ENCODE data around the gene USP54.

Gene USP54

DNA sequence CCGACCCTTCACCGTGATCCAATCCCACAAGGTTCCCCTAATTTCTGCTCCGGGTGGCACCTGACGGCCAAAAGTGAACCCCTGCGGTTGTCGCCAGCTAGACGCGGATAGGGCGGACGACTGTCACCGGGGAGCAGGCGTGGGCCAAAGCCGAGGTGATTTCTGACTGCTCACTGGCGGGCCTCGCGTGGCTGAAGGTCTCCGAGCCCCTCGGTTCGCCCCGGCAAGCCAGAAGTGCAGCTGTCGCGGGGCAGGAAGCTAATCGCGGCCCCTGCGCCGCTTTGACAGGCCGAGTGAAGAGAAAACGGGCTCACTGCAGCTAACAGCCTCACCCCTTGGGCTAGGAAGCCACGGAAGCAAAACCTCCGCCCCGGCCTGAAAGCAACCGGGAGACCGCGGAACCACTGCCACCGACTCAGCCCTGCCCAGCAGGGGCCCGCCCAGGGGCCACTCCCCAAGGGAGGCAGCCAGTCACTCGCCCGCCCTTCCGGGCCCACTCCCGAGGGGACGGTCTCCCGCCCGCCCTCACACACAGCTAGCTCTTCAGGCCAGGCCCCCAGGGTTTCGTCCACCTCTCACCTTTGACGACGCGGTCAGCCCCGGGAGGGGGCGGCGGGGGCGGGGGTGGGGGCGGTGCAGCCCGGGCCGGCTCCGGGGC, 95.8 kb downstream of the USP54 start:
- H3K79me2 ChIP-seq (ENCODE audit: control insufficient read depth, low read length), result peaks cover 57% of the 10 kb centered on the region

DNA sequence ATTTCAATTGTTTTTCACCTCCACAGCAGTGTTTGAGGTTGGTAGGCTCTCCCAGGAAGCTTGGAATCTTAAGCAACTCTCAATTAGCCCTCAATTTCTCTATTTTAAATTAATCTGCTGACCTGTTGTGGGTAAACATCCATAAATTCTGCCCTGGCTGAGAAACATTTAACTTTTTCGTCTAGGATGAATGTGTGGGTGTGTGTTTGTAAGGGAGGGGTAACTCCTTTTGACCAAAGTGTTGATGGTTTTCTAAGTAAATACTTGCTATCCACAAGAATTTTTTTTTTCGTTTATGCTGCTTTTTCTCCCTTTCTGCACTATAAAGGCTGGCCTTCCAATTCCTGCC, 96.3 kb downstream of the USP54 start:
- Histone ChIP-seq H3F3A (ENCODE audit: control insufficient read depth, insufficient read depth) (no peaks in the 10 kb centered on the region; the same call in 1 of the 2 replicates), H3K79me2 (ENCODE audit: control insufficient read depth, low read length) (peaks cover 62% of the 10 kb centered on the region), H3K27me3 (ENCODE audit: control insufficient read depth, low read length) (no peaks in the 10 kb centered on the region), H3K9me3 (ENCODE audit: control insufficient read depth, insufficient read depth, low read length) (no peaks in the 10 kb centered on the region), H3K27ac (ENCODE audit: low read depth, low read length) (peak overlapping the region; percentile 70), H4K20me1 (ENCODE audit: control insufficient read depth, insufficient read depth, low read depth, low read length) (peaks cover 9% of the 10 kb centered on the region), H3K4me1 (ENCODE audit: control insufficient read depth, low read length) (peaks cover 32% of the 10 kb centered on the region), H3K36me3 (ENCODE audit: control insufficient read depth, low read length) (peaks cover 18% of the 10 kb centered on the region), H3K9me2 (replicated peaks; ENCODE audit: control insufficient read depth, low read length) (no peaks in the 10 kb centered on the region), H3K4me2 (ENCODE audit: low read length) (peak overlapping the region; percentile 65), H3K4me3 (ENCODE audit: low read length) (peak overlapping the region; percentile 80)
- TF ChIP-seq EZH2phosphoT487 (IDR thresholded peaks at IDR 0.05; ENCODE audit: borderline replicate concordance, low read length), result no peak
- TF ChIP-seq, protein P1, sequence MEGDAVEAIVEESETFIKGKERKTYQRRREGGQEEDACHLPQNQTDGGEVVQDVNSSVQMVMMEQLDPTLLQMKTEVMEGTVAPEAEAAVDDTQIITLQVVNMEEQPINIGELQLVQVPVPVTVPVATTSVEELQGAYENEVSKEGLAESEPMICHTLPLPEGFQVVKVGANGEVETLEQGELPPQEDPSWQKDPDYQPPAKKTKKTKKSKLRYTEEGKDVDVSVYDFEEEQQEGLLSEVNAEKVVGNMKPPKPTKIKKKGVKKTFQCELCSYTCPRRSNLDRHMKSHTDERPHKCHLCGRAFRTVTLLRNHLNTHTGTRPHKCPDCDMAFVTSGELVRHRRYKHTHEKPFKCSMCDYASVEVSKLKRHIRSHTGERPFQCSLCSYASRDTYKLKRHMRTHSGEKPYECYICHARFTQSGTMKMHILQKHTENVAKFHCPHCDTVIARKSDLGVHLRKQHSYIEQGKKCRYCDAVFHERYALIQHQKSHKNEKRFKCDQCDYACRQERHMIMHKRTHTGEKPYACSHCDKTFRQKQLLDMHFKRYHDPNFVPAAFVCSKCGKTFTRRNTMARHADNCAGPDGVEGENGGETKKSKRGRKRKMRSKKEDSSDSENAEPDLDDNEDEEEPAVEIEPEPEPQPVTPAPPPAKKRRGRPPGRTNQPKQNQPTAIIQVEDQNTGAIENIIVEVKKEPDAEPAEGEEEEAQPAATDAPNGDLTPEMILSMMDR (IDR thresholded peaks at IDR 0.05; ENCODE audit: low read depth, low read length, poor library complexity, severe bottlenecking), result no peak

More for the DNA sequence above, 95.8 kb downstream of the USP54 start:
- H3F3A ChIP-seq (ENCODE audit: control insufficient read depth, insufficient read depth), result no peaks in the 10 kb centered on the region; the same call in 1 of the 2 replicates
- peaks cover 6% of the 10 kb centered on the region; the same call in 1 of the 2 replicates for H4K20me1 ChIP-seq (ENCODE audit: control insufficient read depth, insufficient read depth, low read depth, low read length)
- peaks cover 14% of the 10 kb centered on the region for H3K36me3 ChIP-seq (ENCODE audit: control insufficient read depth, low read length)
- no peak for TF ChIP-seq EZH2phosphoT487 (IDR thresholded peaks at IDR 0.05; ENCODE audit: borderline replicate concordance, low read length)
- TF ChIP-seq, protein P1 (IDR thresholded peaks at IDR 0.05; ENCODE audit: low read depth, low read length, poor library complexity, severe bottlenecking), result no peak
- H3K9me2 ChIP-seq (replicated peaks; ENCODE audit: control insufficient read depth, low read length), result no peaks in the 10 kb centered on the region
- no peaks in the 10 kb centered on the region for H3K9me3 ChIP-seq (ENCODE audit: control insufficient read depth, insufficient read depth, low read length)
- peak overlapping the region; percentile 80 for H3K4me3 ChIP-seq (ENCODE audit: low read length)
- peak overlapping the region; percentile 70 for H3K27ac ChIP-seq (ENCODE audit: low read depth, low read length)
- no peaks in the 10 kb centered on the region for H3K27me3 ChIP-seq (ENCODE audit: control insufficient read depth, low read length)
- peak overlapping the region; percentile 65 for H3K4me2 ChIP-seq (ENCODE audit: low read length)
- peaks cover 32% of the 10 kb centered on the region for H3K4me1 ChIP-seq (ENCODE audit: control insufficient read depth, low read length)

GRCh38 chr10:73494213-73494612, 96.9 kb downstream of the USP54 start:
- no peak for TF ChIP-seq EZH2phosphoT487 (IDR thresholded peaks at IDR 0.05; ENCODE audit: borderline replicate concordance, low read length)
- TF ChIP-seq, protein P1 (IDR thresholded peaks at IDR 0.05; ENCODE audit: low read depth, low read length, poor library complexity, severe bottlenecking), result no peak
- Histone ChIP-seq H3K27ac (ENCODE audit: low read depth, low read length) (no peak overlapping the region), H3K4me1 (ENCODE audit: control insufficient read depth, low read length) (peaks cover 32% of the 10 kb centered on the region), H3K36me3 (ENCODE audit: control insufficient read depth, low read length) (peaks cover 23% of the 10 kb centered on the region), H4K20me1 (ENCODE audit: control insufficient read depth, insufficient read depth, low read depth, low read length) (peaks cover 11% of the 10 kb centered on the region), H3K4me2 (ENCODE audit: low read length) (peak overlapping the region; percentile 65), H3K27me3 (ENCODE audit: control insufficient read depth, low read length) (no peaks in the 10 kb centered on the region), H3F3A (ENCODE audit: control insufficient read depth, insufficient read depth) (no peaks in the 10 kb centered on the region; the same call in 1 of the 2 replicates), H3K9me2 (replicated peaks; ENCODE audit: control insufficient read depth, low read length) (no peaks in the 10 kb centered on the region), H3K4me3 (ENCODE audit: low read length) (peak overlapping the region; percentile 80), H3K79me2 (ENCODE audit: control insufficient read depth, low read length) (peaks cover 68% of the 10 kb centered on the region), H3K9me3 (ENCODE audit: control insufficient read depth, insufficient read depth, low read length) (no peaks in the 10 kb centered on the region)

Data from DOHH2 (cell line).